HL-60 (cell line): ENCODE results near the gene CAMSAP1.

Source experiments
- GABPA ChIP-seq: IDR thresholded peaks from 2 replicates; pipeline ENCODE4 v1.6.1; 2012; ENCODE audit warnings: low read depth
- POLR2AphosphoS5 ChIP-seq: IDR thresholded peaks from 2 replicates; pipeline ENCODE4 v1.6.1; 2012; ENCODE audit warnings: low read depth
- TF ChIP-seq, protein P1 (sequence below): IDR thresholded peaks from one replicate; pipeline ENCODE4 v1.5.1; 2011; ENCODE audit warnings: low read length, control low read depth, inconsistent platforms; ENCODE audit not compliant: insufficient read depth
- TF ChIP-seq, protein P2 (sequence below): IDR thresholded peaks from 2 replicates; pipeline ENCODE4 v1.6.1; 2012; ENCODE audit warnings: low read depth; ENCODE audit not compliant: insufficient replicate concordance

GRCh38 chr9:135797507-135798262 lies 109.7 kb downstream of the CAMSAP1 start:
- TF ChIP-seq, protein P1, sequence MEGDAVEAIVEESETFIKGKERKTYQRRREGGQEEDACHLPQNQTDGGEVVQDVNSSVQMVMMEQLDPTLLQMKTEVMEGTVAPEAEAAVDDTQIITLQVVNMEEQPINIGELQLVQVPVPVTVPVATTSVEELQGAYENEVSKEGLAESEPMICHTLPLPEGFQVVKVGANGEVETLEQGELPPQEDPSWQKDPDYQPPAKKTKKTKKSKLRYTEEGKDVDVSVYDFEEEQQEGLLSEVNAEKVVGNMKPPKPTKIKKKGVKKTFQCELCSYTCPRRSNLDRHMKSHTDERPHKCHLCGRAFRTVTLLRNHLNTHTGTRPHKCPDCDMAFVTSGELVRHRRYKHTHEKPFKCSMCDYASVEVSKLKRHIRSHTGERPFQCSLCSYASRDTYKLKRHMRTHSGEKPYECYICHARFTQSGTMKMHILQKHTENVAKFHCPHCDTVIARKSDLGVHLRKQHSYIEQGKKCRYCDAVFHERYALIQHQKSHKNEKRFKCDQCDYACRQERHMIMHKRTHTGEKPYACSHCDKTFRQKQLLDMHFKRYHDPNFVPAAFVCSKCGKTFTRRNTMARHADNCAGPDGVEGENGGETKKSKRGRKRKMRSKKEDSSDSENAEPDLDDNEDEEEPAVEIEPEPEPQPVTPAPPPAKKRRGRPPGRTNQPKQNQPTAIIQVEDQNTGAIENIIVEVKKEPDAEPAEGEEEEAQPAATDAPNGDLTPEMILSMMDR = peak; percentile 38
- no peak for TF ChIP-seq GABPA
- no peak for TF ChIP-seq POLR2AphosphoS5
- TF ChIP-seq, protein P2, sequence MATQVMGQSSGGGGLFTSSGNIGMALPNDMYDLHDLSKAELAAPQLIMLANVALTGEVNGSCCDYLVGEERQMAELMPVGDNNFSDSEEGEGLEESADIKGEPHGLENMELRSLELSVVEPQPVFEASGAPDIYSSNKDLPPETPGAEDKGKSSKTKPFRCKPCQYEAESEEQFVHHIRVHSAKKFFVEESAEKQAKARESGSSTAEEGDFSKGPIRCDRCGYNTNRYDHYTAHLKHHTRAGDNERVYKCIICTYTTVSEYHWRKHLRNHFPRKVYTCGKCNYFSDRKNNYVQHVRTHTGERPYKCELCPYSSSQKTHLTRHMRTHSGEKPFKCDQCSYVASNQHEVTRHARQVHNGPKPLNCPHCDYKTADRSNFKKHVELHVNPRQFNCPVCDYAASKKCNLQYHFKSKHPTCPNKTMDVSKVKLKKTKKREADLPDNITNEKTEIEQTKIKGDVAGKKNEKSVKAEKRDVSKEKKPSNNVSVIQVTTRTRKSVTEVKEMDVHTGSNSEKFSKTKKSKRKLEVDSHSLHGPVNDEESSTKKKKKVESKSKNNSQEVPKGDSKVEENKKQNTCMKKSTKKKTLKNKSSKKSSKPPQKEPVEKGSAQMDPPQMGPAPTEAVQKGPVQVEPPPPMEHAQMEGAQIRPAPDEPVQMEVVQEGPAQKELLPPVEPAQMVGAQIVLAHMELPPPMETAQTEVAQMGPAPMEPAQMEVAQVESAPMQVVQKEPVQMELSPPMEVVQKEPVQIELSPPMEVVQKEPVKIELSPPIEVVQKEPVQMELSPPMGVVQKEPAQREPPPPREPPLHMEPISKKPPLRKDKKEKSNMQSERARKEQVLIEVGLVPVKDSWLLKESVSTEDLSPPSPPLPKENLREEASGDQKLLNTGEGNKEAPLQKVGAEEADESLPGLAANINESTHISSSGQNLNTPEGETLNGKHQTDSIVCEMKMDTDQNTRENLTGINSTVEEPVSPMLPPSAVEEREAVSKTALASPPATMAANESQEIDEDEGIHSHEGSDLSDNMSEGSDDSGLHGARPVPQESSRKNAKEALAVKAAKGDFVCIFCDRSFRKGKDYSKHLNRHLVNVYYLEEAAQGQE = no peak
